Skeletal muscle satellite cell (primary cell): ENCODE data around the gene PDE6H.
A peak's percentile ranks its signal among the peaks of the same experiment; 100 is the strongest.

Experiments used
- H3K27me3 ChIP-seq: 2 replicates; pipeline ENCODE4 v1.7.0; 2013; ENCODE audit warnings: low read length; ENCODE audit not compliant: control insufficient read depth, insufficient read depth
- H3K36me3 ChIP-seq: 2 replicates; pipeline ENCODE4 v1.7.0; 2013; ENCODE audit warnings: mild to moderate bottlenecking, control low read depth, low read length; ENCODE audit not compliant: insufficient read depth
- H3K4me1 ChIP-seq: 2 replicates; pipeline ENCODE4 v1.7.0; 2013; ENCODE audit warnings: low read length; ENCODE audit not compliant: control insufficient read depth, insufficient read depth
- H3K4me2 ChIP-seq: 2 replicates; pipeline ENCODE4 v1.7.0; 2013; ENCODE audit warnings: mild to moderate bottlenecking, low read length
- H3K4me3 ChIP-seq: 2 replicates; pipeline ENCODE4 v1.7.0; 2013; ENCODE audit warnings: low read length
- H3K9ac ChIP-seq: 2 replicates; pipeline ENCODE4 v1.7.0; 2013; ENCODE audit warnings: mild to moderate bottlenecking, low read depth, low read length, moderate library complexity
- H3K9me3 ChIP-seq: replicated peaks from 2 replicates; pipeline ENCODE4 v1.7.0; 2013; ENCODE audit warnings: mild to moderate bottlenecking, control low read depth, low read length

Gene PDE6H

GRCh38 chr12:14952299-14952921 is 20.4 kb upstream of the PDE6H start:
- Histone ChIP-seq H3K9ac (peak overlapping the region; percentile 35), H3K27me3 (no peaks in the 10 kb centered on the region), H3K4me2 (peak overlapping the region; percentile 49), H3K4me1 (peaks cover 42% of the 10 kb centered on the region), H3K9me3 (no peaks in the 10 kb centered on the region), H3K36me3 (no peaks in the 10 kb centered on the region), H3K4me3 (peak overlapping the region; percentile 13)

GRCh38 chr12:14953752-14954151 is 19.1 kb upstream of the PDE6H start:
- no peaks in the 10 kb centered on the region for H3K27me3 ChIP-seq
- H3K4me1 ChIP-seq = peaks cover 29% of the 10 kb centered on the region
- H3K9me3 ChIP-seq = no peaks in the 10 kb centered on the region
- H3K36me3 ChIP-seq = no peaks in the 10 kb centered on the region
- H3K4me3 ChIP-seq = no peak overlapping the region
- no peak overlapping the region for H3K4me2 ChIP-seq
- no peak overlapping the region for H3K9ac ChIP-seq

GRCh38 chr12:14954269-14954668 is 18.6 kb upstream of the PDE6H start:
- Histone ChIP-seq H3K9me3 (no peaks in the 10 kb centered on the region), H3K27me3 (no peaks in the 10 kb centered on the region), H3K4me3 (no peak overlapping the region), H3K36me3 (no peaks in the 10 kb centered on the region), H3K4me2 (no peak overlapping the region), H3K4me1 (peaks cover 24% of the 10 kb centered on the region), H3K9ac (no peak overlapping the region)

- H3K9ac ChIP-seq = no peak overlapping the region
- H3K4me1 ChIP-seq = peaks cover 25% of the 10 kb centered on the region
- no peak overlapping the region for H3K4me3 ChIP-seq
Observed at GRCh38 chr12:14956024-14956891, 16.6 kb upstream of the PDE6H start.

GRCh38 chr12:14956905-14957304 is 15.9 kb upstream of the PDE6H start:
- H3K36me3 ChIP-seq = no peaks in the 10 kb centered on the region
- no peaks in the 10 kb centered on the region for H3K9me3 ChIP-seq
- H3K9ac ChIP-seq = no peak overlapping the region
- peaks cover 23% of the 10 kb centered on the region for H3K4me1 ChIP-seq
- H3K4me3 ChIP-seq = no peak overlapping the region
- H3K4me2 ChIP-seq = no peak overlapping the region
- no peaks in the 10 kb centered on the region for H3K27me3 ChIP-seq

More at GRCh38 chr12:14956024-14956891, 16.6 kb upstream of the PDE6H start:
- Histone ChIP-seq H3K4me2 (no peak overlapping the region), H3K27me3 (no peaks in the 10 kb centered on the region), H3K36me3 (no peaks in the 10 kb centered on the region), H3K9me3 (no peaks in the 10 kb centered on the region)

- Histone ChIP-seq H3K9me3 (no peaks in the 10 kb centered on the region), H3K27me3 (no peaks in the 10 kb centered on the region), H3K4me1 (peaks cover 17% of the 10 kb centered on the region), H3K4me2 (no peak overlapping the region), H3K9ac (no peak overlapping the region), H3K36me3 (no peaks in the 10 kb centered on the region), H3K4me3 (no peak overlapping the region)
Observed at GRCh38 chr12:14957551-14958168, 15.2 kb upstream of the PDE6H start.

- Histone ChIP-seq H3K4me3 (no peak overlapping the region), H3K27me3 (no peaks in the 10 kb centered on the region), H3K36me3 (no peaks in the 10 kb centered on the region), H3K4me1 (peaks cover 13% of the 10 kb centered on the region), H3K9ac (no peak overlapping the region), H3K4me2 (no peak overlapping the region), H3K9me3 (no peaks in the 10 kb centered on the region)
Observed at GRCh38 chr12:14958361-14959125, 14.3 kb upstream of the PDE6H start.

- H3K4me1 ChIP-seq = peaks cover 13% of the 10 kb centered on the region
- H3K36me3 ChIP-seq = no peaks in the 10 kb centered on the region
- no peaks in the 10 kb centered on the region for H3K27me3 ChIP-seq
- no peak overlapping the region for H3K4me3 ChIP-seq
- no peak overlapping the region for H3K9ac ChIP-seq
- H3K9me3 ChIP-seq = no peaks in the 10 kb centered on the region
- H3K4me2 ChIP-seq = no peak overlapping the region
Observed at GRCh38 chr12:14959126-14959440, 13.8 kb upstream of the PDE6H start.

- H3K4me3 ChIP-seq = no peak overlapping the region
- peaks cover 13% of the 10 kb centered on the region for H3K4me1 ChIP-seq
- H3K9ac ChIP-seq = no peak overlapping the region
Observed at GRCh38 chr12:14959463-14959862, 13.4 kb upstream of the PDE6H start.

GRCh38 chr12:14959916-14960496 is 12.8 kb upstream of the PDE6H start:
- Histone ChIP-seq H3K9me3 (no peaks in the 10 kb centered on the region), H3K4me2 (no peak overlapping the region), H3K4me1 (peaks cover 13% of the 10 kb centered on the region), H3K27me3 (no peaks in the 10 kb centered on the region), H3K9ac (no peak overlapping the region), H3K4me3 (no peak overlapping the region), H3K36me3 (no peaks in the 10 kb centered on the region)

More at GRCh38 chr12:14959463-14959862, 13.4 kb upstream of the PDE6H start:
- no peaks in the 10 kb centered on the region for H3K27me3 ChIP-seq
- no peaks in the 10 kb centered on the region for H3K9me3 ChIP-seq
- no peak overlapping the region for H3K4me2 ChIP-seq
- H3K36me3 ChIP-seq = no peaks in the 10 kb centered on the region
